ENCODE data around the gene KRT5.
"Not testable (repeated sequence)": the region's sequence is repeated elsewhere in the genome, so short reads cannot be mapped to it uniquely, and the experiment has no call there.

KRT5 gene

GRCh38 chr12:52500574-52500973 lies 19.6 kb downstream of the KRT5 start:
- H3K36me3 Mint-ChIP-seq; ATAC-seq (replicated peaks); H3K9me3 Mint-ChIP-seq; DNase-seq; H3K27ac Mint-ChIP-seq; H3K4me3 Mint-ChIP-seq; H3K4me1 Mint-ChIP-seq: not testable (repeated sequence)
- H3K27me3 Mint-ChIP-seq, result peaks cover 8 to 29% of the 10 kb centered on the region in 2 donors

GRCh38 chr12:52499806-52500560 lies 20.2 kb downstream of the KRT5 start:
- DNase-seq, result no peak
- no peak for ATAC-seq (replicated peaks)
- H3K9me3 Mint-ChIP-seq, result peaks cover 0 to 5% of the 10 kb centered on the region in 2 donors
- H3K36me3 Mint-ChIP-seq, result no peaks in the 10 kb centered on the region
- no peak overlapping the region for H3K27ac Mint-ChIP-seq
- H3K27me3 Mint-ChIP-seq, result peaks cover 8 to 23% of the 10 kb centered on the region in 2 donors
- H3K4me1 Mint-ChIP-seq, result peaks cover 5 to 7% of the 10 kb centered on the region in 2 donors
- H3K4me3 Mint-ChIP-seq, result no peak overlapping the region

- ATAC-seq (replicated peaks) (no peak), DNase-seq (no peak)
- Mint-ChIP-seq H3K9me3 (peaks cover 0 to 5% of the 10 kb centered on the region in 2 donors), H3K36me3 (no peaks in the 10 kb centered on the region), H3K4me3 (no peak overlapping the region), H3K27me3 (peaks cover 12 to 23% of the 10 kb centered on the region in 2 donors), H3K27ac (no peak overlapping the region), H3K4me1 (peaks cover 5 to 7% of the 10 kb centered on the region in 2 donors)
These were observed 21.2 kb downstream of the KRT5 start for GRCh38 chr12:52498946-52499345.

- Mint-ChIP-seq H3K9me3 (peaks cover 0 to 5% of the 10 kb centered on the region in 2 donors), H3K27ac (no peak overlapping the region), H3K27me3 (peaks cover 18 to 32% of the 10 kb centered on the region in 2 donors), H3K36me3 (no peaks in the 10 kb centered on the region), H3K4me3 (no peak overlapping the region), H3K4me1 (peaks cover 5 to 7% of the 10 kb centered on the region in 2 donors)
- ATAC-seq (replicated peaks), result no peak
- DNase-seq, result no peak
These were observed 22.2 kb downstream of the KRT5 start for GRCh38 chr12:52497975-52498374.

GRCh38 chr12:52496590-52497071 lies 23.6 kb downstream of the KRT5 start:
- ATAC-seq (replicated peaks) (no peak), DNase-seq (no peak)
- H3K4me1 Mint-ChIP-seq, result peaks cover 5 to 7% of the 10 kb centered on the region in 2 donors
- H3K36me3 Mint-ChIP-seq, result no peaks in the 10 kb centered on the region
- peaks cover 0 to 1% of the 10 kb centered on the region in 2 donors for H3K9me3 Mint-ChIP-seq
- H3K27ac Mint-ChIP-seq, result no peak overlapping the region
- peaks cover 25 to 34% of the 10 kb centered on the region in 2 donors for H3K27me3 Mint-ChIP-seq
- no peak overlapping the region for H3K4me3 Mint-ChIP-seq

- Mint-ChIP-seq H3K27me3 (peaks cover 25 to 38% of the 10 kb centered on the region in 2 donors), H3K4me3 (no peak overlapping the region)
These were observed 24.1 kb downstream of the KRT5 start for GRCh38 chr12:52496054-52496453.

GRCh38 chr12:52495389-52495788 lies 24.8 kb downstream of the KRT5 start:
- Mint-ChIP-seq H3K36me3 (no peaks in the 10 kb centered on the region), H3K27ac (no peak overlapping the region), H3K4me3 (no peak overlapping the region), H3K9me3 (peaks cover 0 to 1% of the 10 kb centered on the region in 2 donors), H3K27me3 (peaks cover 25 to 40% of the 10 kb centered on the region in 2 donors), H3K4me1 (peaks cover 5 to 7% of the 10 kb centered on the region in 2 donors)
- DNase-seq, result no peak
- ATAC-seq (replicated peaks), result no peak

More at GRCh38 chr12:52496054-52496453, 24.1 kb downstream of the KRT5 start:
- peaks cover 5 to 7% of the 10 kb centered on the region in 2 donors for H3K4me1 Mint-ChIP-seq
- no peak for ATAC-seq (replicated peaks)
- no peaks in the 10 kb centered on the region for H3K36me3 Mint-ChIP-seq
- no peak for DNase-seq
- H3K27ac Mint-ChIP-seq, result no peak overlapping the region
- peaks cover 0 to 1% of the 10 kb centered on the region in 2 donors for H3K9me3 Mint-ChIP-seq

- Mint-ChIP-seq H3K4me3 (no peak overlapping the region), H3K36me3 (no peaks in the 10 kb centered on the region), H3K27me3 (peaks cover 25 to 40% of the 10 kb centered on the region in 2 donors), H3K4me1 (peaks cover 5 to 7% of the 10 kb centered on the region in 2 donors), H3K9me3 (peaks cover 0 to 1% of the 10 kb centered on the region in 2 donors), H3K27ac (no peak overlapping the region)
- ATAC-seq (replicated peaks) (no peak), DNase-seq (no peak)
These were observed 25.7 kb downstream of the KRT5 start for GRCh38 chr12:52494518-52494917.

GRCh38 chr12:52494100-52494499 lies 26.1 kb downstream of the KRT5 start:
- Mint-ChIP-seq H3K4me1 (peaks cover 5 to 7% of the 10 kb centered on the region in 2 donors), H3K27ac (no peak overlapping the region), H3K36me3 (no peaks in the 10 kb centered on the region), H3K4me3 (no peak overlapping the region), H3K27me3 (peaks cover 25 to 40% of the 10 kb centered on the region in 2 donors), H3K9me3 (peaks cover 0 to 1% of the 10 kb centered on the region in 2 donors)
- ATAC-seq (replicated peaks) (no peak), DNase-seq (no peak)

GRCh38 chr12:52493172-52493571 lies 27.0 kb downstream of the KRT5 start, which contains the start of gene KRT6A:
Gene KRT6A (minus strand): TSS chr12:52493257. CDS start chr12:52493188, 69 bp downstream.
- H3K9me3 Mint-ChIP-seq, result peaks cover 0 to 1% of the 10 kb centered on the region in 2 donors
- ATAC-seq (replicated peaks) (no peak), DNase-seq (no peak)
- H3K4me1 Mint-ChIP-seq, result peaks cover 5 to 7% of the 10 kb centered on the region in 2 donors
- peaks cover 21 to 42% of the 10 kb centered on the region in 2 donors for H3K27me3 Mint-ChIP-seq
- no peak within 1 kb of the TSS for H3K27ac Mint-ChIP-seq
- no peaks in the 10 kb centered on the region for H3K36me3 Mint-ChIP-seq
- no peak within 1 kb of the TSS for H3K4me3 Mint-ChIP-seq

- H3K9me3 Mint-ChIP-seq; H3K36me3 Mint-ChIP-seq; H3K4me3 Mint-ChIP-seq; DNase-seq; H3K4me1 Mint-ChIP-seq; ATAC-seq (replicated peaks); H3K27ac Mint-ChIP-seq: not testable (repeated sequence)
- peaks cover 18 to 39% of the 10 kb centered on the region in 2 donors for H3K27me3 Mint-ChIP-seq
These were observed 27.8 kb downstream of the KRT5 start for GRCh38 chr12:52492405-52492804.

- H3K27ac Mint-ChIP-seq; ATAC-seq (replicated peaks): not testable (repeated sequence)
These were observed 28.7 kb downstream of the KRT5 start for GRCh38 chr12:52491495-52491894.

GRCh38 chr12:52488736-52489135 lies 31.5 kb downstream of the KRT5 start:
- Mint-ChIP-seq H3K36me3 (no peaks in the 10 kb centered on the region), H3K9me3 (peaks cover 9 to 13% of the 10 kb centered on the region in 2 donors), H3K27ac (no peak overlapping the region), H3K4me3 (no peak overlapping the region), H3K4me1 (no peaks in the 10 kb centered on the region), H3K27me3 (peaks cover 24 to 50% of the 10 kb centered on the region in 2 donors)
- no peak for DNase-seq
- no peak for ATAC-seq (replicated peaks)

More at GRCh38 chr12:52491495-52491894, 28.7 kb downstream of the KRT5 start:
- H3K4me3 Mint-ChIP-seq, H3K36me3 Mint-ChIP-seq, DNase-seq, H3K9me3 Mint-ChIP-seq, H3K4me1 Mint-ChIP-seq: not testable (repeated sequence)
- peaks cover 21 to 37% of the 10 kb centered on the region in 2 donors for H3K27me3 Mint-ChIP-seq

GRCh38 chr12:52487744-52488443 lies 32.3 kb downstream of the KRT5 start:
- not testable (repeated sequence) for ATAC-seq (replicated peaks); DNase-seq; H3K36me3 Mint-ChIP-seq; H3K4me1 Mint-ChIP-seq; H3K27ac Mint-ChIP-seq; H3K4me3 Mint-ChIP-seq
- Mint-ChIP-seq H3K9me3 (peaks cover 9 to 13% of the 10 kb centered on the region in 2 donors), H3K27me3 (peaks cover 26 to 50% of the 10 kb centered on the region in 2 donors)
